K562 (cell line): ENCODE results near the gene NME8. TPM values are rescaled to one million over a fixed set of nuclear protein-coding genes. Genes with fewer than 3 reads are reported as not detected.
A peak's percentile ranks its signal among the peaks of the same experiment; 100 is the strongest.

Experiments used
- ARID1B ChIP-seq: fragments of 450-650 bp; IDR thresholded peaks from 2 replicates; pipeline ENCODE4 v1.6.1; 2016; ENCODE audit warnings: antibody characterized with exemption, mild to moderate bottlenecking, inconsistent platforms
- DPF2 ChIP-seq: fragments of 450-650 bp; IDR thresholded peaks from 2 replicates; pipeline ENCODE4 v1.6.1; 2016
- KDM1A ChIP-seq, 2 experiments: fragments of 450-650 bp; IDR thresholded peaks; 2 replicates each; pipeline ENCODE4 v1.6.1; 2016; ENCODE audit warnings: mild to moderate bottlenecking in 2 of 2
- KLF13 ChIP-seq: fragments of 450-650 bp; IDR thresholded peaks from 2 replicates; pipeline ENCODE4 v1.6.1; 2016; ENCODE audit warnings: missing genetic modification characterization, low read depth, mild to moderate bottlenecking, missing compliant biosample characterization, moderate library complexity, borderline replicate concordance
- MGA ChIP-seq: fragments of 450-650 bp; IDR thresholded peaks from 2 replicates; pipeline ENCODE4 v1.6.1; 2016; ENCODE audit warnings: mild to moderate bottlenecking, moderate library complexity
- NFRKB ChIP-seq: fragments of 450-650 bp; IDR thresholded peaks from 2 replicates; pipeline ENCODE4 v1.6.1; 2016; ENCODE audit warnings: low read depth
- NR4A1 ChIP-seq, 2 experiments: fragments of 250-450 bp in 1 of 2; fragments of 450-650 bp in 1 of 2; sonication (Bioruptor Pico) in 1 of 2; IDR thresholded peaks; 2 replicates each; pipeline versions ENCODE4 v1.4.0 to v1.6.1; 2016 to 2020; ENCODE audit warnings: mild to moderate bottlenecking in 2 of 2, missing compliant biosample characterization in 1 of 2, missing genetic modification characterization in 1 of 2, moderate library complexity in 1 of 2
- PBX2 ChIP-seq, 2 experiments: IDR thresholded peaks in 1 of 2; conservative IDR thresholded peaks in 1 of 2; 2 replicates each; pipeline ENCODE4 v1.6.1; 2016; ENCODE audit warnings: low read depth in 2 of 2, mild to moderate bottlenecking in 1 of 2, missing compliant biosample characterization in 1 of 2, missing genetic modification characterization in 1 of 2, moderate library complexity in 1 of 2
- SMAD2 ChIP-seq: fragments of 150-350 bp; IDR thresholded peaks from 2 replicates; pipeline ENCODE4 v1.6.1; 2014; ENCODE audit warnings: low read depth, mild to moderate bottlenecking, low read length
- U2AF1 ChIP-seq: fragments of 200-400 bp; formaldehyde crosslinking; optimal IDR thresholded peaks from 2 replicates; pipeline ENCODE3; 2017; ENCODE audit warnings: mild to moderate bottlenecking, low read depth, low read length, moderate library complexity
- ZBTB43 ChIP-seq: sonication (generic); formaldehyde crosslinking; IDR thresholded peaks from 2 replicates; pipeline ENCODE4 v1.8.0; 2023; ENCODE audit warnings: mild to moderate bottlenecking, missing genetic modification reagents
- ZC3H8 ChIP-seq: fragments of 450-650 bp; IDR thresholded peaks from 2 replicates; pipeline ENCODE4 v1.6.1; 2017
- ZNF143 ChIP-seq: sonication (generic); formaldehyde crosslinking; IDR thresholded peaks from 2 replicates; pipeline ENCODE4 v1.9.0; 2022; ENCODE audit warnings: mild to moderate bottlenecking, missing genetic modification reagents
- polyA plus RNA-seq, 8 experiments: library from polyadenylated mRNA; depleted of rRNA in 4 of 8; stranded (reverse) in 5 of 8; unstranded in 3 of 8; fragments of >200 nt; fragmentation: Nextera tagmentation in 2 of 8; fragmentation: Illumina TruSeq in 1 of 8; extraction: Ambion mirVana in 2 of 8; extraction: Trizol in 1 of 8; gene quantifications; 2 replicates each; pipeline versions ENCODE4 v1.2.1 to v1.2.3, GENCODE V29; 2011 to 2014; ENCODE audit warnings: inconsistent platforms in 1 of 8, missing spikeins in 1 of 8
- total RNA-seq, 7 experiments: library from RNA; depleted of rRNA in 6 of 7; stranded (reverse); fragments of >200 nt in 6 of 7; fragmentation: Illumina TruSeq in 2 of 7; extraction: Trizol in 2 of 7; gene quantifications; 2 replicates each; pipeline versions ENCODE4 v1.2.1 to v1.2.3, GENCODE V29; 2011 to 2021; ENCODE audit warnings: low replicate concordance in 1 of 7

NME8 gene
- total and polyA plus RNA-seq, 9 of the 15 experiments (the other 6 are each of a cell fraction or from before 2014, with no cell fraction given), result not detected

- TF ChIP-seq ZBTB43 (no peak), KLF13 (tag) (no peak), MGA (no peak), ZNF143 (CRISPR knock-in tag) (no peak), PBX2 (CRISPR knock-in tag; IDR thresholded peaks at IDR 0.05; ENCODE audit: low read depth) (no peak), PBX2 (tag; conservative IDR thresholded peaks at IDR 0.05; ENCODE audit: low read depth) (0 out of 2 replicates have a peak, but pooled peaks have one; percentile 39), SMAD2 (no peak), NFRKB (peak; percentile 49; the same call in 1 of the 2 replicates), U2AF1 (no peak), DPF2 (no peak), NR4A1 (CRISPR knock-in tag; IDR thresholded peaks at IDR 0.05) (no peak), NR4A1 (tag; IDR thresholded peaks at IDR 0.05) (no peak), ARID1B (0 out of 2 replicates have a peak, but pooled peaks have one; percentile 1), ZC3H8 (no peak), KDM1A (IDR thresholded peaks at IDR 0.05) (0 out of 4 replicates have a peak, but pooled peaks of 1 of the 2 experiments have one; percentile 12)
These were observed 64.4 kb downstream of the NME8 start (continued) for GRCh38 chr7:37912756-37913155.
